ENCODE results near the gene CENPE. TPM values are rescaled to one million over a fixed set of nuclear protein-coding genes. Genes with fewer than 3 reads are reported as not detected.
A peak's percentile ranks its signal among the peaks of the same experiment; 100 is the strongest.

The CENPE gene
- total and polyA plus RNA-seq, 8 donors = 2.5 to 34.4 (median 12.0) TPM

GRCh38 chr4:103201724-103202123 is 3.6 kb upstream of the CENPE start:
- intact Hi-C loops (cut with DNase I) = no loop called here
- DNase-seq (no peak), ATAC-seq (no peak)
- Histone ChIP-seq H3K4me1 (peaks cover 0 to 7% of the 10 kb centered on the region in 2 donors), H3K27ac (no peak overlapping the region), H3K27me3 (peaks cover 0 to 6% of the 10 kb centered on the region in 2 donors), H3K36me3 (no peaks in the 10 kb centered on the region), H3K4me3 (no peak overlapping the region), H3K9me3 (no peaks in the 10 kb centered on the region)
- TF ChIP-seq CTCF (IDR thresholded peaks at IDR 0.05) = no peak

DNA sequence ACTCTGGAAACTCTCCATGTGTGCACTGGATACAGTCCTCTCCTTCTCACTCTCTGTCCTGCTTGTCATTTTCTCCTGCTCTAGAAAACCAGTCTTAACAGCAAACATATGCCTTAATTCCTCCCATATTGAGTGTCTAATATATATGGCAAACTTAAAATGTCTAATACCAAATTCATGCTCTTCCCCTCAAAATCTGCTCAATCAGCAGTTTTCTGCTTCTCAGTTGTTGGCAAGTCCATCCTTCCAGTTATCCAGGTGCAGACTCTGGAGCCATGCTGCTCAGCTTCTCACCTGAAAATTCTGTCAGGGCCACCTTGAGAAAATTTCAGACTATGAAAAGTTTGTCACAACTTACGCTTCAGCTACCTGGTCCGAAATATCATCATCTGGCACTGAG is 3.1 kb upstream of the CENPE start:
- no peak for TF ChIP-seq CTCF (IDR thresholded peaks at IDR 0.05)
- Histone ChIP-seq H3K9me3 (no peaks in the 10 kb centered on the region), H3K27ac (no peak overlapping the region), H3K27me3 (peaks cover 0 to 6% of the 10 kb centered on the region in 2 donors), H3K4me1 (peaks cover 0 to 7% of the 10 kb centered on the region in 2 donors), H3K4me3 (no peak overlapping the region), H3K36me3 (no peaks in the 10 kb centered on the region)
- DNase-seq (no peak), ATAC-seq (no peak)
- intact Hi-C loops (cut with DNase I) = no loop called here

DNA sequence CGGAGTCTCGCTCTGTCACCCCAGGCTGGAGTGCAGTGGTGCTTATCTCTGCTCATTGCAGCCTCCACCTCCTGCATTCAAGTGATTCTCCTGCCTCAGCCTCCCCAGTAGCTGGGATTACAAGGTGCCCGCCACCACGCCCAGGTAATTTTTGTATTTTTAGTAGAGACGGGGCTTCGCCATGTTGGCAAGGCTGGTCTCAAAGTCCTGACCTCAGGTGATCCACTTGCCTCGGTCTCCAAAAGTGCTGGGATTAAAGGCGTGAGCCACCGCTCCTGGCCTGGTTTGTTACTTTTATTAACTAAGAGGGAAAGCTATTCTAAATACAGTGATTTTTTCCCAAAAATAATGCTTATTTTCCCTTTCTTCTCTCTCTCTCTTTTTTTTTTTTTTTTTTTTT is 866 bp upstream of the CENPE start:
- Histone ChIP-seq H3K36me3 (no peaks in the 10 kb centered on the region), H3K4me3 (peak overlapping the region; percentile 76 to 88), H3K9me3 (no peaks in the 10 kb centered on the region), H3K27ac (peak overlapping the region in 1 of 2 donors; percentile 64), H3K27me3 (peaks cover 0 to 6% of the 10 kb centered on the region in 2 donors), H3K4me1 (peaks cover 0 to 7% of the 10 kb centered on the region in 2 donors)
- TF ChIP-seq CTCF (IDR thresholded peaks at IDR 0.05) = no peak
- intact Hi-C loops (cut with DNase I) = no loop called here
- DNase-seq (no peak), ATAC-seq (no peak)

- H3K4me3 ChIP-seq = peak overlapping the region; percentile 76 to 88
- intact Hi-C loops (cut with DNase I) = no loop called here
- ATAC-seq (peak; percentile 74), DNase-seq (no peak)
- no peaks in the 10 kb centered on the region for H3K36me3 ChIP-seq
- TF ChIP-seq CTCF (IDR thresholded peaks at IDR 0.05) = no peak
- H3K9me3 ChIP-seq = no peaks in the 10 kb centered on the region
- H3K4me1 ChIP-seq = peaks cover 0 to 7% of the 10 kb centered on the region in 2 donors
- peak overlapping the region in 1 of 2 donors; percentile 50 for H3K27ac ChIP-seq
- H3K27me3 ChIP-seq = peaks cover 0 to 6% of the 10 kb centered on the region in 2 donors
Measured at GRCh38 chr4:103197765-103198110, 405 bp downstream of the CENPE start.

DNA sequence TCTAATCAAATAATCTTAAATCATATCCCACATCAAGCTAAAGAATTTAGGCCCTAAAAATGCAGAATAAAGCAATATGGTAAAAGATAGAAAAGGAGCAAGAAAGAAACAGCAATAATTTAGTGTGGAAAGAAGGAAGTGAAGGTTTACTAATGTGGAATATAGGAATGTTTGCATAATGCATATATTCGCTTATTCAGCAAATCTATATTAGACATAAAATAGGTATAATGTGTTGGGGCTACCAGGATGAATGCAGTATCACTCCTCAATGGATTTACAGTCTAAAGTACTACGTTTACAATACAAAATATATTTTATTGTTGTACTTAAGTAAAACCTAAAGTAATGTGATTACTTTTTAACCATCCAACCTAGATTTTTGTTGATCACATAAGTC is 4.7 kb downstream of the CENPE start:
- intact Hi-C loops (cut with DNase I) = no loop called here
- Histone ChIP-seq H3K9me3 (no peaks in the 10 kb centered on the region), H3K27me3 (no peaks in the 10 kb centered on the region), H3K4me1 (peaks cover 0 to 7% of the 10 kb centered on the region in 2 donors), H3K4me3 (no peak overlapping the region), H3K27ac (no peak overlapping the region), H3K36me3 (no peaks in the 10 kb centered on the region)
- ATAC-seq (no peak), DNase-seq (no peak)
- no peak for TF ChIP-seq CTCF (IDR thresholded peaks at IDR 0.05)
